ENCODE measurements around the gene IL1RAPL2.

The IL1RAPL2 gene

GRCh38 chrX:104679175-104679574 is 113.2 kb downstream of the IL1RAPL2 start:
- DNase-seq (ENCODE audit: low spot score) = no peak

GRCh38 chrX:104681214-104681613 is 115.2 kb downstream of the IL1RAPL2 start:
- TF ChIP-seq CTCF (IDR thresholded peaks at IDR 0.05; ENCODE audit: extremely low read depth, missing control alignments) = no peak
- DNase-seq (ENCODE audit: low spot score) = no peak

More at GRCh38 chrX:104679175-104679574, 113.2 kb downstream of the IL1RAPL2 start:
- TF ChIP-seq CTCF (IDR thresholded peaks at IDR 0.05; ENCODE audit: extremely low read depth, missing control alignments) = no peak

GRCh38 chrX:104684077-104684476 is 118.1 kb downstream of the IL1RAPL2 start:
- no peak for TF ChIP-seq CTCF (IDR thresholded peaks at IDR 0.05; ENCODE audit: extremely low read depth, missing control alignments)
- no peak for DNase-seq (ENCODE audit: low spot score)

GRCh38 chrX:104695593-104695992 is 129.6 kb downstream of the IL1RAPL2 start:
- DNase-seq (ENCODE audit: low spot score) = no peak
- no peak for TF ChIP-seq CTCF (IDR thresholded peaks at IDR 0.05; ENCODE audit: extremely low read depth, missing control alignments)

GRCh38 chrX:104696667-104697066 is 130.7 kb downstream of the IL1RAPL2 start:
- DNase-seq (ENCODE audit: low spot score) = no peak
- TF ChIP-seq CTCF (IDR thresholded peaks at IDR 0.05; ENCODE audit: extremely low read depth, missing control alignments) = no peak

GRCh38 chrX:104697294-104697693 is 131.3 kb downstream of the IL1RAPL2 start:
- no peak for TF ChIP-seq CTCF (IDR thresholded peaks at IDR 0.05; ENCODE audit: extremely low read depth, missing control alignments)
- DNase-seq (ENCODE audit: low spot score) = no peak

GRCh38 chrX:104707042-104707441 is 141.0 kb downstream of the IL1RAPL2 start:
- TF ChIP-seq CTCF (IDR thresholded peaks at IDR 0.05; ENCODE audit: extremely low read depth, missing control alignments) = no peak
- DNase-seq (ENCODE audit: low spot score) = no peak
